ENCODE data around the gene FAIM2. TPM values are rescaled to one million over a fixed set of nuclear protein-coding genes. Genes with fewer than 3 reads are reported as not detected.

FAIM2 gene
- total and polyA plus RNA-seq, 2 experiments from 2014 or later: 0.61 to 2.0 TPM

DNA sequence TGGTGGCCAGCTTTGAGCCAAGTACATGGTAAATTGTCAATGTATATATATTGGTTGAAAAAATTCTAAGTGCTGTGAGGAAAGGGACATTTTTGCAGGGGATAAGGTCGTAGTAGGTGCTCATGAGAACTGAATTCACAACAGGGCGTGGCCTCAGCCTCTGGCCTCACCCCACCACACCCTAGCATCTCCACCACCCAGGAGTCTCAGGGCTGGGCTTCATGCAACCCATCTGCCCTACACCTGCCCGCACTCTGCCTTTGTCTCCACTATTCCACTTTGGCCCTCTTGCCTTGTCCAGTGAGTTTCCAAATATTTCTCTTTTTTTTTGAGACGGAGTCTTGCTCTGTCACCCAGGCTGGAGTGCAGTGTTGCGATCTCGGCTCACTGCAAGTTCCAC lies 24.8 kb upstream of the FAIM2 start (continued):
- TF ChIP-seq, protein P1, sequence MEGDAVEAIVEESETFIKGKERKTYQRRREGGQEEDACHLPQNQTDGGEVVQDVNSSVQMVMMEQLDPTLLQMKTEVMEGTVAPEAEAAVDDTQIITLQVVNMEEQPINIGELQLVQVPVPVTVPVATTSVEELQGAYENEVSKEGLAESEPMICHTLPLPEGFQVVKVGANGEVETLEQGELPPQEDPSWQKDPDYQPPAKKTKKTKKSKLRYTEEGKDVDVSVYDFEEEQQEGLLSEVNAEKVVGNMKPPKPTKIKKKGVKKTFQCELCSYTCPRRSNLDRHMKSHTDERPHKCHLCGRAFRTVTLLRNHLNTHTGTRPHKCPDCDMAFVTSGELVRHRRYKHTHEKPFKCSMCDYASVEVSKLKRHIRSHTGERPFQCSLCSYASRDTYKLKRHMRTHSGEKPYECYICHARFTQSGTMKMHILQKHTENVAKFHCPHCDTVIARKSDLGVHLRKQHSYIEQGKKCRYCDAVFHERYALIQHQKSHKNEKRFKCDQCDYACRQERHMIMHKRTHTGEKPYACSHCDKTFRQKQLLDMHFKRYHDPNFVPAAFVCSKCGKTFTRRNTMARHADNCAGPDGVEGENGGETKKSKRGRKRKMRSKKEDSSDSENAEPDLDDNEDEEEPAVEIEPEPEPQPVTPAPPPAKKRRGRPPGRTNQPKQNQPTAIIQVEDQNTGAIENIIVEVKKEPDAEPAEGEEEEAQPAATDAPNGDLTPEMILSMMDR (conservative IDR thresholded peaks at IDR 0.05; ENCODE audit: low read depth in 2 of 2): no peak

DNA sequence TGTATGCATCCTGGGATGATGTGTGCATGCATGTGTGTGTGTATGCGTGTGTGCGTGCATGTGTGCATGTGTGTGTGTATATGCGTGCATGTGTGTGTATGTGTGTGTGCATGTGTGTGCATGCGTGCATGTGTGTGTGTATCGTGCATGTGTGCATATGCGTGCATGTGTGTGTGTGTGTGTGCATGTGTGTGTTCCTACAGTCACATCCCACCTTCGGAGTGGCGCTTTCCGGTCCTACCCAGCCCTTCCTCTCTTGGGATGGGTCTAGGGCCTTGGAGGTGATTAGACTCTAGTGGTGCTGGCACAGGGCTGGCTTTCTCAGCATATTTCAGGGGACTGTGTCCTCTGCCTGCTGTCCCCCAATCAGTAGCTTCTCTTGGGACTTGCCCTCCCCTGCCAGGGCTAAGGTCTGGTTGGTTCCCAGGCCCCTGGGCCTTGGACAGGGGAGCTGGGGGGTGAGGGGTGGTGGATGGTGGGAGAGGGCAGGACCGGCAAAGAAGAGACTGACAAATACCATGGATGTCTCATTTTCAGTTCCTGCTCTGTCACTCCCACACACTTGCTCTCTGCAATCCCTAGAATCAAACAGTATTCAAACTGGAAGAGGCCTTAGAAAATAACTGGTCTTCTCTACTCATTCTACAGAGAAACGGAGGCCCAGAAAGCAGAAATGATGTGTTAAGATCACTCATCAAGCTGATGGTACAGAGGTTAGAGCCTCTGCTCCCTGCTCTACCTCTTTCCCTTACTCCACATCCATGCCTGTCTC lies 21.9 kb upstream of the FAIM2 start:
- Mint-ChIP-seq H3K9me3 (no peaks in the 10 kb centered on the region), H3K27me3 (ENCODE audit: insufficient read depth, low read depth, poor library complexity) (peaks cover 5% of the 10 kb centered on the region), H3K4me1 (no peaks in the 10 kb centered on the region; the same call in 2 of the 3 replicates), H3K4me3 (no peak overlapping the region), H3K36me3 (ENCODE audit: low read depth) (no peaks in the 10 kb centered on the region), H3K27ac (no peak overlapping the region)
- no peaks in the 10 kb centered on the region for H3K9me2 ChIP-seq (ENCODE audit: insufficient read depth)
- H3K36me3 ChIP-seq (ENCODE audit: insufficient read depth): no peaks in the 10 kb centered on the region
- H3K4me3 ChIP-seq: no peak overlapping the region
- DNase-seq (ENCODE audit: low spot score) (no peak), ATAC-seq (no peak)
- no peaks in the 10 kb centered on the region for H4K20me1 ChIP-seq (replicated peaks; ENCODE audit: insufficient read depth)
- H3F3A ChIP-seq (replicated peaks; ENCODE audit: low read depth): no peaks in the 10 kb centered on the region
- H3K27ac ChIP-seq (ENCODE audit: low read depth): no peak overlapping the region
- no peak overlapping the region for H3K4me2 ChIP-seq
- H3K4me1 ChIP-seq (ENCODE audit: insufficient read depth): no peaks in the 10 kb centered on the region
- no peak overlapping the region for H2AFZ ChIP-seq
- H3K27me3 ChIP-seq (ENCODE audit: insufficient read depth): no peaks in the 10 kb centered on the region
- no peaks in the 10 kb centered on the region for H3K79me2 ChIP-seq (replicated peaks; ENCODE audit: insufficient read depth)
- TF ChIP-seq, protein P2, sequence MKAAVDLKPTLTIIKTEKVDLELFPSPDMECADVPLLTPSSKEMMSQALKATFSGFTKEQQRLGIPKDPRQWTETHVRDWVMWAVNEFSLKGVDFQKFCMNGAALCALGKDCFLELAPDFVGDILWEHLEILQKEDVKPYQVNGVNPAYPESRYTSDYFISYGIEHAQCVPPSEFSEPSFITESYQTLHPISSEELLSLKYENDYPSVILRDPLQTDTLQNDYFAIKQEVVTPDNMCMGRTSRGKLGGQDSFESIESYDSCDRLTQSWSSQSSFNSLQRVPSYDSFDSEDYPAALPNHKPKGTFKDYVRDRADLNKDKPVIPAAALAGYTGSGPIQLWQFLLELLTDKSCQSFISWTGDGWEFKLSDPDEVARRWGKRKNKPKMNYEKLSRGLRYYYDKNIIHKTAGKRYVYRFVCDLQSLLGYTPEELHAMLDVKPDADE (IDR thresholded peaks at IDR 0.05): no peak
- TF ChIP-seq, protein P3, sequence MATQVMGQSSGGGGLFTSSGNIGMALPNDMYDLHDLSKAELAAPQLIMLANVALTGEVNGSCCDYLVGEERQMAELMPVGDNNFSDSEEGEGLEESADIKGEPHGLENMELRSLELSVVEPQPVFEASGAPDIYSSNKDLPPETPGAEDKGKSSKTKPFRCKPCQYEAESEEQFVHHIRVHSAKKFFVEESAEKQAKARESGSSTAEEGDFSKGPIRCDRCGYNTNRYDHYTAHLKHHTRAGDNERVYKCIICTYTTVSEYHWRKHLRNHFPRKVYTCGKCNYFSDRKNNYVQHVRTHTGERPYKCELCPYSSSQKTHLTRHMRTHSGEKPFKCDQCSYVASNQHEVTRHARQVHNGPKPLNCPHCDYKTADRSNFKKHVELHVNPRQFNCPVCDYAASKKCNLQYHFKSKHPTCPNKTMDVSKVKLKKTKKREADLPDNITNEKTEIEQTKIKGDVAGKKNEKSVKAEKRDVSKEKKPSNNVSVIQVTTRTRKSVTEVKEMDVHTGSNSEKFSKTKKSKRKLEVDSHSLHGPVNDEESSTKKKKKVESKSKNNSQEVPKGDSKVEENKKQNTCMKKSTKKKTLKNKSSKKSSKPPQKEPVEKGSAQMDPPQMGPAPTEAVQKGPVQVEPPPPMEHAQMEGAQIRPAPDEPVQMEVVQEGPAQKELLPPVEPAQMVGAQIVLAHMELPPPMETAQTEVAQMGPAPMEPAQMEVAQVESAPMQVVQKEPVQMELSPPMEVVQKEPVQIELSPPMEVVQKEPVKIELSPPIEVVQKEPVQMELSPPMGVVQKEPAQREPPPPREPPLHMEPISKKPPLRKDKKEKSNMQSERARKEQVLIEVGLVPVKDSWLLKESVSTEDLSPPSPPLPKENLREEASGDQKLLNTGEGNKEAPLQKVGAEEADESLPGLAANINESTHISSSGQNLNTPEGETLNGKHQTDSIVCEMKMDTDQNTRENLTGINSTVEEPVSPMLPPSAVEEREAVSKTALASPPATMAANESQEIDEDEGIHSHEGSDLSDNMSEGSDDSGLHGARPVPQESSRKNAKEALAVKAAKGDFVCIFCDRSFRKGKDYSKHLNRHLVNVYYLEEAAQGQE (IDR thresholded peaks at IDR 0.05; ENCODE audit: unreplicated experiment): no peak
- no peak for TF ChIP-seq ZNF331 (CRISPR knock-in tag; IDR thresholded peaks at IDR 0.05; ENCODE audit: low read depth)
- TF ChIP-seq STAT1 (IDR thresholded peaks at IDR 0.05; ENCODE audit: unreplicated experiment): no peak
- TF ChIP-seq ZNF114 (CRISPR knock-in tag; IDR thresholded peaks at IDR 0.05): no peak

Data from GM23338 (cell line).